IPS-NIHi7 (cell line): ENCODE results near the gene CRYZ.
"Not testable (repeated sequence)": the region's sequence is repeated elsewhere in the genome, so short reads cannot be mapped to it uniquely, and the experiment has no call there.

ENCODE experiments used
- DNase-seq: peaks from one replicate; pipeline ENCODE4 v3.0.0; 2012; ENCODE audit warnings: mixed read lengths; ENCODE audit errors: extremely low spot score

CRYZ gene

DNA sequence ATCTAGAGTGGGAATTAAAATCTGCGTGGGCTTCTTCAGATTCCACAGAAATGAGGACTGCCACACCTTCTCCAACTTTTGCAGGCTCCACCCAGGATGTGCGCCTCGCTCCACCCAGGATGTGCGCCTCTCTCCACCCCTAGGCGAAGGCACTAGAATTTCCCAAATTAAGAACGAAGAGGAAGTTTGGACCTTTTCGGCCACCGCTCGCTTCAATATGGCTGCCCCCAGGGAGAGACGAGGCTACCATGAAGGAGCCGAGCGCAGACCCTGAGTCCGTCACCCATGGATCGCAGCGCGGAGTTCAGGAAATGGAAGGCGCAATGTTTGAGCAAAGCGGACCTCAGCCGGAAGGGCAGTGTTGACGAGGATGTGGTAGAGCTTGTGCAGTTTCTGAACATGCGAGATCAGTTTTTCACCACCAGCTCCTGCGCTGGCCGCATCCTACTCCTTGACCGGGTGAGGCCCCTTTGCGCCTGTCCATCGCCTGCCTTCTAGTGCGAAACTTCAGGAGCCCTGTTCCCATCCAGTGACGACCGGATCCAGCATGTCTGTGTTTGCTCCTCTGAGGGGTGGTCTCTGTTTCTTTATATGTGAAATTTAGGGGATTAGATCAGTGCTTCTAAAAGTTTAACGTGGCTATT lies at the start of gene CRYZ, which contains the start of gene TYW3:
Gene CRYZ (minus strand): TSS at position 91 of the 644 bp plus-strand sequence. CDS start 8,229 bp downstream, outside the sequence.
Gene TYW3 (plus strand): TSS at position 193 of the 644 bp plus-strand sequence. CDS start 93 bp downstream, at position 286.
- peak; percentile 39 for DNase-seq

- DNase-seq: peak; percentile 14
These were observed 47.7 kb upstream of the CRYZ start for GRCh38 chr1:74780594-74780993.

DNA sequence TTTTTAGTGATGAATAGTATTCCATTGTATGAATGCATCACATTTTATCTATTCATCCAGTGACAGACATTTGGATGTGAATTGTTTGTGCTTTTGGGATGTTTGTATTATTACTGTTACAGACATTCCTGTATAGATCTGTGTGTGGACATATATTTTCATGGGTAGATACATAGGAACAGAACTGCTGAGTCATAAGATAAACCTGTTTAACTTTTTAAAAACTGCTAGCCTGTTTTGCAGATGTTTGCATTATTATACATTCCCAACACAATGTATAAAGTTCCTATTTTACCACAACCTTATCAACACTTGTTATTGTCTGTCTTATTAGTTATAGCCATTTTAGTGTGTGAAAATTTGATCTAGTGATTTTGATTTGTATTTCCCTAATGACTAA lies 46.9 kb upstream of the CRYZ start:
- DNase-seq: no peak

DNA sequence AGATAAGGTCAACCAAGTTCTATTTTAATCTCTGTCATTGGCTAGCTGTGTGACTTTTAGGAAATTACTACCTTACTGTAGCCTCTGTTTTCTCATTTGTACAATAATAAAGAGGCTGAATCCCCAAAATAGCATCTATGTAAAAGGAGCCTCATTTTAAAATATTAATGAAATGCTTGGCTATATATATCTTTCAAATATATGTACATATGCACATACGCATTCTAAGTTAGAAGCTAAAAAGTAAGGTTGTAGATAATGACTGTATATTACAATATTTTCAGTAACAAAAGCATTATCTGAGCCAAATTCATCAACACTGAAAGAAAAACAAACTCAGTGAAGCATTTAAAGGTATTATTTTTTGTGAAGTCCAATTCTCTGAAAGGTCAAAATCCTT lies 44.7 kb upstream of the CRYZ start:
- DNase-seq: no peak

- no peak for DNase-seq
These were observed 42.9 kb upstream of the CRYZ start for GRCh38 chr1:74775735-74776134.

- DNase-seq: no peak
These were observed 40.7 kb upstream of the CRYZ start for GRCh38 chr1:74773582-74773981.

- no peak for DNase-seq
These were observed 40.1 kb upstream of the CRYZ start for GRCh38 chr1:74772945-74773344.

DNA sequence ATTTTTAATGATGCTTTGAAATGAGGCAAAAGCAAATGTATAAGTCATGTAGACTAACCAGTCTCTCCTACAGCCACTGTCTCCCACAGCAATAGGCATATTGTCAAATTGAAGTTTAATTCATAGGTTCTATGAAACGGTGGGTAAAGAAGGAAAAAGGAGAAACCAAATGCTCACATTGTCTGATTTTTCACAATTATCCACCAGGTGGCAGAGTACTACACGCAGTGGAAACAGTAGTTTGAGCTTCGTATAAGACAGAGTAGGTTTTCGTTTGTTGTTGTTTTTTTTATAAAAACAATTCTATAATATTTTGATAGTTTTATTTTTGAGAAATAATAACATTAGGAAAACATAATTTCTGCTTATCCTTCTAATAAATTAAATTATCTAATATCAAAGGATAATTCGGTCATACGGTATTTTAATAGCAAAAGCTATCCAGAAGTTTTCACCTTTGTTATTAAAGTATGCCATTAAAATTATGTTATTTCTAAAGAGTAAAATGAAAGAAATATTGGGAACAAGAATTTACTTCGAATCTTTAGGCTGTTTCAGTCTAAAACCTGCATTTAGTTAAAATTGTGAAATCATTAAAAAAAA lies 39.2 kb upstream of the CRYZ start:
- DNase-seq: peak; percentile 24

GRCh38 chr1:74767490-74767889 lies 34.6 kb upstream of the CRYZ start:
- DNase-seq: peak; percentile 60

GRCh38 chr1:74766579-74766978 lies 33.7 kb upstream of the CRYZ start:
- DNase-seq: no peak

GRCh38 chr1:74763807-74764206 lies 31.0 kb upstream of the CRYZ start:
- no peak for DNase-seq

GRCh38 chr1:74756650-74757049 lies 23.8 kb upstream of the CRYZ start:
- DNase-seq: not testable (repeated sequence)

GRCh38 chr1:74755475-74755874 lies 22.6 kb upstream of the CRYZ start:
- no peak for DNase-seq

- DNase-seq: no peak
These were observed 20.3 kb upstream of the CRYZ start for GRCh38 chr1:74753104-74753503.

DNA sequence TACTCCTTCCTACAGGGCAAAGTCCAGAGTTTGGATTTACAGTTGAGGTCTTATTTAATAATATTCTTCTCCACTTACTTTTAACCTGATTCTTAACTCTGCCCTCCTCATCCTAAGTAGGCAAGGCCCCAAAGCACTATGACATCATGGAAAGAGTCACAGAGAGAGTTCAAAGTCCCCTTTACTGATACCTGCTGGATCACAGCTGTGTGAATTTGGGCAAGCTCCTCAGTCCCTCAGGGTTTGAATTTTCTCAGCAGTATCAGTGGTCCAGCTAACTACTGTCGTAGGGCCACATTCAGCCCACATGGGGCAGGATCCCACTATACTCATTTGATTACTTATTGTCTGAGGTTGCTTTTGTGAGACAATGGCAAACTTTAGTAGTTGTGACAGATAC lies 16.1 kb upstream of the CRYZ start:
- DNase-seq: no peak

GRCh38 chr1:74745247-74745646 lies 12.4 kb upstream of the CRYZ start:
- DNase-seq: not testable (repeated sequence)

DNA sequence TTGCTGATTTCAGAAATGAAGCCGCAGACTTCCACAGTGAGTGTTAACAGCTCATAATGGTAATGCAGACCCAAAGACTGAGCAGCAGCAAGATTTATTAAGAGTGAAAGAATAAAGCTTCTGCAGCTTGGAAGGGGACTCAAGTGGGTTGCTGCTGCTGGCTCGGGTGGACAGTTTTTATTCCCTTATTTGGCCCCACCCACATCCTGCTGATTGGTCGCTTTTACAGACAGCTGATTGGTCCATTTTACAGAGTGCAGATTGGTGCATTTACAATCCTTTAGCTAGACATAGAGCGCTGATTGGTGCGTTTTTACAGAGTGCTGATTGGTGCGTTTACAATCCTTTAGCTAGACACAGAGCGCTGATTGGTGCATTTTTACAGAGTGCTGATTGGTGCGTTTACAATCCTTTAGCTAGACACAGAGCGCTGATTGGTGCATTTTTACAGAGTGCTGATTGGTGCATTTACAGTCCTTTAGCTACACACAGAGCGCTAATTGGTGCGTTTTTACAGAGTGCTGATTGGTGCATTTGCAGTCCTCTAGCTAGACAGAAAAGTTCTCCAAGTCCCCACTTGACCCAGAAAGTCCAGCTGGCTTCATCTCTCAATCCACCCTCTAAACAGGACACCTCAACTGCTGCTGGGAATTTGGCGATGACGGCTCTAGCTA lies 7.6 kb upstream of the CRYZ start:
- DNase-seq: not testable (repeated sequence)

- no peak for DNase-seq
These were observed 4.5 kb upstream of the CRYZ start for GRCh38 chr1:74737333-74737732.

DNA sequence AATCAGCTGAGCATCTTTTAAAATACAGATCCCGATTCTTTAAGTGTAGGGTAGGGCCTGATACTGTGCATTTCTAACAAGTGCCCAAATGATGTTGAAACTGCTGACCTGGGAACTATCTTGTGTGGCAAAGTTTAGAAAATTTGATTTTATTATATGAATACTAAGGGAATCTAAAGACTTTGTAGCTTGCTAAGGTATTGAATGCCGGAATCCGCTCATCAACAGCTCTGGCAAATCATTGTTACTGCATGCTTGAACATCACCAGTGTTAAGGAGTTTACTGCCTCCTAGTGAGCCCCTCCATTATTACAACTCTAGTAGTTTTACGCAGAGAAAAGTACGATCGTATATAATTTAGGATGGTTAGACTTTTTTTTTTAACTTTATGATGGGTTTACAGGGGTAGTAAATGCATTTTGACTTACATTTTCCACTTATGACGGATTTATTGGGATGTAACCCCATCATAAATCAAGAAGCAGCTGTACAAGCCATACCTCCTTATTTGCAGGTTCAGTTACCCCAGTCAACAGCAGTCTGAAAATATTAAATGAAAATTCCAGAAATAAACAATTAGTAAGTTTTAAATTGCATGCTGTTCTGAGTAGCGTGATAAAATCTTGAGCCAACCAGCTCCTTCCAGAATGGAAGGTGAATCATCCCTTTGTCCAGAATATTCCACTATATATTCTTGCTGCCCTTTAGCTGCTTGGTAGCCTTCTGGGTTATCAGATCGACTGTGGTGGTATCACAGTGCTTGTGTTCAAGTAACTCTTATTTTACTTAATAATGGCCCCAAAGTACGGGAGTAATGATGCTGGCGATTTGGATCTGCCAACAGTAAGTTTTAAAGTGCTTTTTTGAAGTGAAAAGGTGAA lies 994 bp upstream of the CRYZ start:
- peak; percentile 48 for DNase-seq

- DNase-seq: peak; percentile 15
These were observed 541 bp downstream of the CRYZ start for GRCh38 chr1:74732071-74732946.
